RWPE1 (cell line): Measurements from ENCODE around the gene RIPK4.

ENCODE experiments used
- CTCF ChIA-PET: fragments of 350-600 bp; sonication (Branson Sonifier 250); formaldehyde crosslinking; extraction: SDS; loops from one replicate; lab custom pipeline; 2021; lab: Yijun Ruan, JAX
- POLR2A ChIA-PET: fragments of 400-600 bp; formaldehyde crosslinking; extraction: SDS; loops from one replicate; lab custom pipeline; 2020; ENCODE audit warnings: antibody characterized with exemption; ENCODE audit not compliant: low non-redundant PET; lab: Yijun Ruan, JAX
- DNase-seq: peaks from one replicate; pipeline ENCODE4 v3.0.0; 2012; ENCODE audit warnings: low spot score
- H3K27ac ChIP-seq: fragments of 450-650 bp; 2 replicates; pipeline ENCODE4 v1.5.1; 2017
- TF ChIP-seq, protein P1 (sequence below): fragments of 450-650 bp; conservative IDR thresholded peaks from 2 replicates; pipeline ENCODE4 v1.5.1; 2017; ENCODE audit warnings: low read depth, mild to moderate bottlenecking

The RIPK4 gene

DNA sequence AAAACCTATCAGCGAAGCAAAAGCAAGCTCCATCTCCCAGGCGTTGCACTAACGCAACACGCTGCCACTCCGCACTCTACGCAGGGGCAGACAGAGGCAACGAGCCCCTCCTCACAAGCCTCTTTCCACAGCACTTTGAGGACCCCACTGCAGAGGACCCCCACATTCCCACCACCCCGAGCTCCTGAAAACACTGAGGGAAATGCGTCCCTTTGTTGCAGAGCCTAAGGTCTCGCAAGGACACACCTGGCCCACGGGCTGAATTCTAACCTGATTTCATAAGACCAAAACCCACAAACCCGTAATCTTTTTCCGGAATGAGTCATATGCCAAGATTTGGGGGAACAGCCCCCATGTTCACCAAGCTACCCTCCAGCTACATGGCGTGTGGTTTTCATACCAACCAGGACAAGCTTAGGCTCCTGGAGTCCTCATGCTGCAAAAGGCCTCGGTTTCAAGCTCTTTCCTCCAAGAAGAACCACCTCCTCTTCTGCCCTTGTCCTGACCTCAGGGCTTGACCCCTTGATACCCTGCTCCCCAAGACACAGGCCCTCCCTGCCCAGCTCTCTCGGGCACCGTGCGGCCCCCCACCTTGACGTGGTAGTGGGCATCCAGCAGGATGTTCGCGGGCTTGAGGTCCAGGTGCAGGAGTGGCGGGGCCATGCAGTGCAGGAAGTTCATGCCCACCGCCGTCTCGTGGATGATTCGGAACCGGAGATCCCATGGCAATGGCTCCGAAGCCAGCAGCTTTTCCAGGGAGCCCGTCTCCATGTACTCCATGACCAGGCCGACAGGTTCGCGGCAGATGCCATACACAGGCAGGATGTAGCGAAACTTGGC lies 10.7 kb downstream of the RIPK4 start:
- no peak for DNase-seq
- peak overlapping the region; percentile 77 for H3K27ac ChIP-seq
- ChIA-PET POLR2A (no interaction called here), CTCF (interaction anchor here (0.7 to 1.4 kb wide), 3 partner anchors 22 to 144 kb away, joined by 3 to 5 read pairs (median 3); no protein-coding TSS in a partner anchor)
- TF ChIP-seq, protein P1, sequence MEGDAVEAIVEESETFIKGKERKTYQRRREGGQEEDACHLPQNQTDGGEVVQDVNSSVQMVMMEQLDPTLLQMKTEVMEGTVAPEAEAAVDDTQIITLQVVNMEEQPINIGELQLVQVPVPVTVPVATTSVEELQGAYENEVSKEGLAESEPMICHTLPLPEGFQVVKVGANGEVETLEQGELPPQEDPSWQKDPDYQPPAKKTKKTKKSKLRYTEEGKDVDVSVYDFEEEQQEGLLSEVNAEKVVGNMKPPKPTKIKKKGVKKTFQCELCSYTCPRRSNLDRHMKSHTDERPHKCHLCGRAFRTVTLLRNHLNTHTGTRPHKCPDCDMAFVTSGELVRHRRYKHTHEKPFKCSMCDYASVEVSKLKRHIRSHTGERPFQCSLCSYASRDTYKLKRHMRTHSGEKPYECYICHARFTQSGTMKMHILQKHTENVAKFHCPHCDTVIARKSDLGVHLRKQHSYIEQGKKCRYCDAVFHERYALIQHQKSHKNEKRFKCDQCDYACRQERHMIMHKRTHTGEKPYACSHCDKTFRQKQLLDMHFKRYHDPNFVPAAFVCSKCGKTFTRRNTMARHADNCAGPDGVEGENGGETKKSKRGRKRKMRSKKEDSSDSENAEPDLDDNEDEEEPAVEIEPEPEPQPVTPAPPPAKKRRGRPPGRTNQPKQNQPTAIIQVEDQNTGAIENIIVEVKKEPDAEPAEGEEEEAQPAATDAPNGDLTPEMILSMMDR = no peak

DNA sequence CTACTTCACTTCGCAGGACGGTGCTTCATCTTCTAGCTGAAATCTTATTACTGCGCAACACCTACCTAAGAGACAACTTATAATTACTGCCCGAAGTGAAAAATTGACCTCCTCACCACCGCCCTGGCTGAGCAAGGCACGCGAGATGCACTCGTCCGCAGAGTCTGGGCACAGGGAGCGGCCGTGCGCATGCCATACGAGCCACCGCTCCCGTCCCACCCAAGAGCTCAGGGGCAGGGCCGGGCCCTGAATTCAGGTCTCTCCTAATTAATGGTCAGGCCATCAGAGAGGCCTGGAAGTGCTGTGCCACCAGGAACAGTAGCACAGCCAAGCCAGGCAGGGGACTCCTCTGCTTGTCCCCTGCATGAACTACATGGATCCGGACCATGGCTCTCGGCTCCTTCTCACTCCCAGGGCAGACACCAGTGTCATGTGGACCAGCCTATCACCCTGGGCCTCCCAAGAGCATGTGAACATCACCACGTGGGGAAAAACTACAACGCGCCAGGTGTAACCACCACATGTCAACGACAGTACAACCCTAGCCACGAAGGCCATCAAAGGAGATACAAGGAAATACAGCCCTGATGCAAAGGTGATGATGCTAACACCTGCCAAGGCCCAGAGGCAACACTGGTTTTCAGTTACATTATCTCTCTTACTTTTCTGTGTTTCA lies 11.5 kb downstream of the RIPK4 start:
- TF ChIP-seq, protein P1 = no peak
- DNase-seq = no peak
- H3K27ac ChIP-seq = peak overlapping the region; percentile 77
- ChIA-PET CTCF (interaction anchor here (0.6 to 1.4 kb wide), 4 partner anchors 23 to 143 kb away, joined by 3 to 5 read pairs (median 3); no protein-coding TSS in a partner anchor), POLR2A (no interaction called here)

DNA sequence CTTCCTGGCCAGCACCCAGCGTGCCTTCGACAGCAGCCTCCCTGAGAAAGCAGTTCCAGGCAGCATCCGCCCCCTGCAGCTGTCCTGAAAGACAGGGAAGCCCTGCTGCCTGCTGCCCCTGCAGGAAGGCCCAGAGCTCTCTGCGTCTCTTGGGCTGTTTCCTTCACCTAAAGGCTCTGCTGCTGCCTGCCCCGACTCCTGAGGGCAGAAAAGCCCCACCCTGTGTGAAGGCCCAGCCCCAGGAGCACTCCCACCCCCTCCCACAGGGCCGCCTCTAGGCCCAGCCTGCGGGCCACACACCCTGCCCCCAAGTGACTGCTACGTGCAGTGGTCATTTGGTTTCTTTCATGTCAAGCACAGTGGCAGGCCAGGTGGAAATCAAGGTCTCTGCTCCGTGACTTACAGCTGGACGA lies 12.4 kb downstream of the RIPK4 start:
- TF ChIP-seq, protein P1 = no peak
- ChIA-PET CTCF (interaction anchor here (0.9 to 1.2 kb wide), 2 partner anchors 23 to 142 kb away, joined by 3 read pairs; no protein-coding TSS in a partner anchor), POLR2A (no interaction called here)
- H3K27ac ChIP-seq = peak overlapping the region; percentile 77
- no peak for DNase-seq

- DNase-seq = no peak
- TF ChIP-seq, protein P1 = no peak
- ChIA-PET CTCF (interaction anchor here (1.2 to 2.2 kb wide), 4 partner anchors 25 to 141 kb away, joined by 3 to 7 read pairs (median 4); no protein-coding TSS in a partner anchor), POLR2A (interaction anchor here (0.6 kb wide), 1 partner anchor 10 kb away, joined by 10 read pairs; no protein-coding TSS in a partner anchor)
- H3K27ac ChIP-seq = peak overlapping the region; percentile 91
Measured at GRCh38 chr21:41753006-41753898, 13.6 kb downstream of the RIPK4 start.

DNA sequence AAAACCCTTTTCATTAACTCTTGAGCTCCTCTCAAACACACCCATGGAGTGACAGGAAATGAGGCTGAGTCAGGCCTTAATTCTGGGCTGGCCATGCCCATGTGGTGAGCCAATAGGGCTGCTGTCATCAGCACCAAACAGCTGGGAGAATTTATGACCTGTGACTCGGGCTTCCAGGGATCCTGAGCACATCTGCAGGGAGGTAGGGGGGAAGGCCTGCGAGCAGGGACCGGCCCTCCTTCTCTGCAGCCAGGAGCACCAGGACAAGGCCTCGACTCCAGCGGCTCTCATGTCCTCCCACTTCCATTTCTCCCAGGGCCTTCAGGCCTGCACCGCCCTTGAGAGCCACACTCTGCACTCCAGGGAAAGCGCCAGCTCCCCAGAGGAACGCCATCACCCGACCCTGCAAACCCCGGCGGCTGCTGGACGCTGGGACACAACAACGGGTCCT lies 14.6 kb downstream of the RIPK4 start:
- CTCF ChIA-PET = interaction anchor here (0.7 to 2.2 kb wide), 3 partner anchors 24 to 74 kb away, joined by 3 to 7 read pairs (median 5); no protein-coding TSS in a partner anchor
- TF ChIP-seq, protein P1 = no peak

More for the DNA sequence above, 14.6 kb downstream of the RIPK4 start:
- H3K27ac ChIP-seq = peak overlapping the region; percentile 91
- POLR2A ChIA-PET = interaction anchor here (1.2 kb wide), 1 partner anchor 37 kb away, joined by 3 read pairs; no protein-coding TSS in a partner anchor
- peak; percentile 81 for DNase-seq
